NCI-H2029 treated with DMSO at 0.1 percent for 48 hours (cell line): ENCODE data around the gene DHFR2.
"Not testable (repeated sequence)": the region's sequence is repeated elsewhere in the genome, so short reads cannot be mapped to it uniquely, and the experiment has no call there.

Experiments
- DNase-seq: peaks from one replicate; lab custom pipeline; 2025; lab: John Stamatoyannopoulos, UW

DHFR2 gene

GRCh38 chr3:94065819-94066480 lies 3.2 kb upstream of the DHFR2 start:
- DNase-seq = no peak

GRCh38 chr3:94065122-94065521 lies 2.4 kb upstream of the DHFR2 start:
- DNase-seq = no peak

- no peak for DNase-seq
Measured at GRCh38 chr3:94064243-94064860, 1.6 kb upstream of the DHFR2 start.

DNA sequence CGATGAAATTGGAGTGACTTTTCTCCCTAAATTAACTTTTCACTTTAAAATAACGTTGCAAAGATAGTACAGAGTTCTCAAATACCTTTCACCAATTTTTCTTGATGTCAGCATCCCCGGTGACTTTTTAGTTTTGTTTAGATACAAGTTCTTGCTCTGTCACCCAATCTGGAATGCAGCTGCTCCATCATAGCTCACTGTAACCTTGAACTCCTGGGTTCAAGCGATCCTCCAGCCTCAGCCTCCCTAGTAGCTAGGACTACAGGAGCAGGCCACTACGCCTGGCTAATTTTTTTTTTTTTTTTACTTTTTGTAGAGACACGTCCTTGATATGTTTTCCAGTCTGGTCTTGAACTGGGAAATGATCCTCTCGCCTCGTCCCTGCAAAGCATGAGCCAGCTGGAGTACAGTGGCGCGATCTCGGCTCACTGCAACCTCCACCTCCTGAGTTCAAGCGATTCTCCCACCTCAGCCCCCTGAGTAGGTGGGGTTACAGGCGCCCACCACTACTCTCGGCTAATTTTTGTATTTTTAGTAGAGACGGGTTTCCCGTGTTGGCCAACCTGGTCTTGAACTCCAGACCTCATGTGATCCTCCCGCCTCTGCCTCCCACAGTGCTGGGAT lies 892 bp upstream of the DHFR2 start:
- no peak for DNase-seq

- DNase-seq = no peak
Measured at GRCh38 chr3:94061297-94061696, 1.4 kb downstream of the DHFR2 start.

- DNase-seq = no peak
Measured at GRCh38 chr3:94050546-94050945, 12.2 kb downstream of the DHFR2 start.

- DNase-seq = no peak
Measured at GRCh38 chr3:94049267-94049666, 13.4 kb downstream of the DHFR2 start.

GRCh38 chr3:94046533-94046932 lies 16.2 kb downstream of the DHFR2 start:
- DNase-seq = no peak

DNA sequence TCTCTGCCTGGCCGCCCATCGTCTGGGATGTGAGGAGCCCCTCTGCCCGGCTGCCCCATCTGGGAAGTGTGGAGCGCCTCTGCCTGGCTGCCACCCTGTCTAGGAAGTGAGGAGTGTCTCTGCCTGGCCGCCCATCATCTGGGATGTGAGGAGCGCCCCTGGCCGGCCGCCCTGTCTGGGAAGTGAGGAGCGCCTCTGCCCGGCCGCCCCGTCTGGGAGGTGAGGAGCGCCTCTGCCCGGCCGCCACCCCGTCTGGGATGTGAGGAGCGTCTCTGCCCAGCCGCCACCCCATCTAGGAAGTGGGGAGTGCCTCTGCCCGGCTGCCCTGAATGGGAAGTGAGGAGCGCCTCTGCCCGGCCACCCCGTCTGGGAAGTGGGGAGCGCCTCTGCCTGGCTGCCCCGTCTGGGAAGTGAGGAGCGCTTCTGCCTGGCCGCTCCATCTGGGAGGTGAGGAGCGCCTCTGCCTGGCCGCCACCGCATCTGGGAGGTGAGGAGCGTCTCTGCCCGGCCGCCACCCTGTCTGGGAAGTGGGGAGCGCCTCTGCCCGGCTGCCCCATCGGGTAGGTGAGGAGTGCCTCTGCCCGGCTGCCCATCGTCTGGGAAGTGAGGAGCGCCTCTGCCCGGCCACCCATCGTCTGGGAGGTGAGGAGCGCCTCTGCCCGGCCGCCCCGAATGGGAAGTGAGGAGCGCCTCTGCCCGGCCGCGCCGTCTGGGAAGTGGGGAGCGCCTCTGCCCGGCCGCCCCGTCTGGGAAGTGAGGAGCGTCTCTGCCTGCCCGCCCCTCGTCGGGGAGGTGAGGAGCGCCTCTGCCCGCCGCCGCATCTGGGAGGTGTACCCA lies 18.4 kb downstream of the DHFR2 start:
- not testable (repeated sequence) for DNase-seq

DNA sequence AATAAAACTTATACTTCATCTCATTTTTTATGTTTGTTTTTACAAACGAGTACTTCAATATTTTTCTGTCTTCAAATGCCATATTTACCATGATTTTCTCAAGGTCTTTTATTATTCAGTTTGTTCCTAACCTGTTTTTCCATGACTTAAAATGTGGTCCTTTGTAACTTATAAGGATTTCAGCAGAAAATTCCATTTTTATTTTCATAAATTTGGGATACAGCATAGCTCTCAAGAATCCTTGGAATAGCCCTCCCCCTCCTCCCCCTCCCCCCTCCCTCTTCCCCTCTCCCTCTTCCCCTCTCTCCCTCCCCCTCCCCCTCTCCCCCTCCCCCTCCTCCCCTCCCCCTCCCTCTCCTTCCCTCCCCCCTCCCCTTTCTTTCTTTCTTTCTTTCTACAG lies 19.4 kb downstream of the DHFR2 start:
- DNase-seq = no peak

DNA sequence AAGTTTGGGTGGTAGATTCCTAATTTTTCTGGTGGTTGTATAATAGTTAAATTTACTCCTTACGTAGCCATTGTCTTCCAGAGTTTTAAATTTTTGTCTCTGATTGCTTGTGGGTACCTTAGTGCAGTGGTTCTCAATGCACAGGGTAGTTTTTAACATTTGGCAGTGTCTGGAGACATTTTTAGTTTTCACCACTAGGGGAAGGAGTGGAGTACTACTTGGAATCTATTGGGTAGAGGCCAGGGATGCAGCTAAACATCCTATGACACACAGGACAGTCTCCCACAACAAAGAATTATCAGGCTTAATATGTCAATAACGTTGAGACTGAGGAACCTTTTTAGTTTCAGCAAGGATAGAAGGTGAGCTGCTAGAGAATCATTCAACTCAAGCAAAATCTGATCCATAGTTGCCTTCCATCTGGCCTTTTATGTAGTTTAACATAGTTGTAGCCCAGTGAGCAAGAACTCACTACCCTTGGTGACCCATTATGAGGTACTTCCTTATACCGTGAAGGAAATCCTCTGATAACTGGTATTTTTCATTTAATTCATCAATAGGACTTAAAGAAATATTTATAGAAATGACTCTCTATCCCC lies 25.7 kb downstream of the DHFR2 start:
- DNase-seq = peak; percentile 6

- peak; percentile 92 for DNase-seq
Measured at GRCh38 chr3:94028093-94028837, 34.5 kb downstream of the DHFR2 start, which contains the start of gene STX19. Gene STX19 (minus strand): TSS chr3:94028597. CDS start chr3:94015269, 13,328 bp downstream.

- DNase-seq = no peak
Measured at GRCh38 chr3:94026623-94027022, 36.1 kb downstream of the DHFR2 start.

GRCh38 chr3:94024385-94024784 lies 38.3 kb downstream of the DHFR2 start:
- DNase-seq = no peak

- no peak for DNase-seq
Measured at GRCh38 chr3:94020293-94020692, 42.4 kb downstream of the DHFR2 start.

DNA sequence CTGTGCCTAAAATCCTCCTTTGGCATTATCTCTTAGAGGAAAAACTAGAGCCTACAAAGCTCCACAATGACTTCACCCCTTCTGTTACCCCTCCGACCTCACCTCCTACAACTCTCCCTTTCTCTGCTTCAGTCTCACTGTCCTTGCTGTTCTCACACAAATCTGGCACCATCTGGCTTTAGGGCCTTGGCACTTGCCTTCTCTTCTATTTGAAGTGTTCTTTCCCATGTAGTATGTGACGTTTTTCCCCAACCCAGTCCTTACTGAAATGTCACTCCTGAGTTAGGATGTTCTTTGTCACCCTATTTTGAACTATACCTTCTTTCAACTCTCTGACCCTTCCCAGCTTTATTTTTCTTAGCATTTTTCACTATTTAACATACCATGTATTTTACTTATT lies 43.1 kb downstream of the DHFR2 start:
- DNase-seq = no peak

DNA sequence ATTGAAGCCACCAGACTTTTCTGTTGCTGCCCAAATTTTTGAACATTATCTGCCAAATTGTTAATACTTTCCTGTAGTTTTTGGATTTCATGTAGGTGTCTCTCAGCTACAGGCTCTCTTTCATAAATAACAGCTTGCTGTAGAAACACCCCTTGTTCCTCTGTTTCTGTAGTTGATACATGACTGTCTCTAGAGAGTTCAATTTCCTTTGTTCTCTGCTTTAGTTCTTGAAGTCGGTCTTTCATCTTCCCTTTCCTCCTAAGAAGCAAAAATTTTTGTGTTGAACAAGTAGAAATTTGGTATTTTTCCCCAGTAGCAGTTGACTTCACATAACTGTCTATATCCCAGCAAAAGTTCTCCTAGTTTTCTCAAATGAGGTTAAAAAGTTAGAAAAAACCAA lies 47.7 kb downstream of the DHFR2 start:
- DNase-seq = no peak

DNA sequence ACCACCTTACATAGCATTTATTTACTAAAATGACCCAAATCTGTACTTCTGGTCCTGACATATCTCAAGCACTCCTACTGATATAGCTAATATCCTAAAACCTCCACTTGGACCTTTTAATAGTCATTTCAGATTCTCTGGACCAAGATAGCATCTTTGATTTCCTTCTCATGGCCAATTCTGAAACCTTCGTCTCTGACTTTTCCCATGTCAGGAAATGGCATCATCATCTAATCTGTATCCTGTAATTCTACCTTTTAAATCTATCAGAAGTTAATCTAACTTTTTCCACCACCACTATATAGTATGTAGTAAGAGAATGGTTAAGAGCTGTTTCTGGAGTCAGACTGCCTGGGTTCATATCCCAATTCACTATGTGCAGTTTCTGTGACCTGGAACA lies 50.5 kb downstream of the DHFR2 start:
- no peak for DNase-seq

DNA sequence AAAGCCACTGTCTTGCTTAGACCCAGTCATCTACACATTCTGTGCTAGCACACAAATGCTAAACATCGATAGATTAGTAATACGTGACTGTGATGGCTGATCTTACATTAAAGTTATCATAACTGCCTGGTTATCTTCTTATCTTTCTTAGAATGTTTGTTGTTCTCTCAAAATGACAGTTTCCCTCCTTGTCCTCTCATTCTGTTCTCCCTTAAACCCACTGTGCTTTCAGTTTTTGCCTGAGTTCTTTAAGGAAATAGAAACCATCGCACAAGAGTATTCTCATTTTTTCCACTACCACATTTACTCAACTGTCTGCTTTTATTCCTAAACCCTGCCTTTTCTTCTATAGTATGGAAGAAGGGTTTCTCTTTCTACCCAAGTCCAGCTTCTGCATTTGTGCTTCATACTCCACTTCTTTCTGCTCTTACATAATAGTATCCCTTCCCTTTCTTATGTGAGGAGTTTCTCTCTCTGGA lies 51.4 kb downstream of the DHFR2 start:
- DNase-seq = no peak

GRCh38 chr3:94009608-94010007 lies 53.1 kb downstream of the DHFR2 start:
- DNase-seq = no peak

DNA sequence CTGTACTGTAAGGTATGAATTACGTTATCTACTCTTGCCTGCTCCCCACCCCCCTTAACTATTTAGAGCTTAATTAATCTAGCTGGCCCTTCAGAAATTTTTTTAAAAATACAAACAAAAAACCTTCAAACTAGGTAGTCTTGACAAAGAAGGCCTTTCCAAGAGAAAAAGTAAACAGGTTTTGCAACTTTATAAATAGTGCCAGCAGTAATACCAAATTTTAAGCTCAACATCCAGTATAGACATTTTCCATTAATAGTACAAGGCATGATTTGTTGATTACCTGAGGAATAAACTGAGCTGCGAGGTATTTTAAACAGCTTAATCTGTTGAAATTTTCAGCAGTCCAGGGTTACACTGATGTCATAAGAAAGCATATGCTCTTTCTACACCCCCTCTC lies 54.5 kb downstream of the DHFR2 start:
- DNase-seq = no peak
